Neuronal stem cell (in vitro differentiated cells): ENCODE measurements around the gene ODF4.
A peak's percentile ranks its signal among the peaks of the same experiment; 100 is the strongest.

Experiments
- DNase-seq: peaks from one replicate; pipeline ENCODE4 v3.0.0-alpha.2; 2013; ENCODE audit warnings: low spot score
- H2AFZ ChIP-seq: one replicate; pipeline ENCODE4 v1.6.1; 2013; ENCODE audit warnings: mild to moderate bottlenecking, low read length, inconsistent platforms
- H2AK5ac ChIP-seq: 2 replicates; pipeline ENCODE4 v1.6.1; 2013; ENCODE audit warnings: low read depth, mild to moderate bottlenecking, inconsistent platforms, low read length, moderate library complexity, mixed read lengths
- H2BK120ac ChIP-seq: 2 replicates; pipeline ENCODE4 v1.6.1; 2013; ENCODE audit warnings: low read depth, mild to moderate bottlenecking, inconsistent platforms, low read length, moderate library complexity, mixed read lengths
- H2BK12ac ChIP-seq: one replicate; pipeline ENCODE4 v1.6.1; 2013; ENCODE audit warnings: low read length, inconsistent platforms
- H2BK15ac ChIP-seq: 2 replicates; pipeline ENCODE4 v1.6.1; 2013; ENCODE audit warnings: mild to moderate bottlenecking, low read length, inconsistent platforms, mixed read lengths
- H2BK5ac ChIP-seq: one replicate; pipeline ENCODE4 v1.6.1; 2013; ENCODE audit warnings: inconsistent platforms, mild to moderate bottlenecking, low read length, moderate library complexity
- H3K14ac ChIP-seq: one replicate; pipeline ENCODE4 v1.6.1; 2013; ENCODE audit warnings: low read length, inconsistent platforms
- H3K18ac ChIP-seq: 2 replicates; pipeline ENCODE4 v1.6.1; 2013; ENCODE audit warnings: low read length, inconsistent platforms
- H3K23ac ChIP-seq: 2 replicates; pipeline ENCODE4 v1.6.1; 2013; ENCODE audit warnings: low read depth, mild to moderate bottlenecking, mixed read lengths, low read length, inconsistent platforms; ENCODE audit not compliant: poor library complexity
- H3K27ac ChIP-seq: replicated peaks from 3 replicates; pipeline ENCODE4 v1.5.1; 2013; ENCODE audit warnings: low read length, inconsistent platforms
- H3K27me3 ChIP-seq, 3 experiments: 2 replicates each; pipeline ENCODE4 v1.6.1; 2013; ENCODE audit warnings: low read length in 3 of 3, mild to moderate bottlenecking in 2 of 3, inconsistent platforms in 1 of 3, low read depth in 1 of 3, mixed read lengths in 1 of 3, moderate library complexity in 1 of 3; ENCODE audit not compliant: control insufficient read depth in 3 of 3, insufficient read depth in 3 of 3
- H3K36me3 ChIP-seq, 2 donors: replicated peaks in 1 of 2; 2 replicates each; pipeline ENCODE4 v1.6.1; 2013; ENCODE audit warnings: low read length in 2 of 2; ENCODE audit not compliant: control insufficient read depth in 2 of 2, insufficient read depth in 2 of 2
- H3K4ac ChIP-seq: 2 replicates; pipeline ENCODE4 v1.6.1; 2013; ENCODE audit warnings: inconsistent platforms, mild to moderate bottlenecking, low read length, moderate library complexity
- H3K4me1 ChIP-seq, 2 donors: 1 replicate in 1 of 2; 2 replicates in 1 of 2; pipeline ENCODE4 v1.6.1; 2013; ENCODE audit warnings: low read length in 2 of 2, low read depth in 1 of 2; ENCODE audit not compliant: control insufficient read depth in 2 of 2, insufficient read depth in 1 of 2
- H3K4me2 ChIP-seq: one replicate; pipeline ENCODE4 v1.6.1; 2013; ENCODE audit warnings: mild to moderate bottlenecking, low read length, inconsistent platforms; ENCODE audit not compliant: insufficient read depth, poor library complexity, severe bottlenecking
- H3K4me3 ChIP-seq, 2 donors: 2 replicates each; pipeline ENCODE4 v1.5.1; 2013; ENCODE audit warnings: low read length in 2 of 2, mild to moderate bottlenecking in 2 of 2, inconsistent platforms in 1 of 2, moderate library complexity in 1 of 2
- H3K79me1 ChIP-seq: one replicate; pipeline ENCODE4 v1.6.1; 2013; ENCODE audit warnings: low read depth, mild to moderate bottlenecking, inconsistent platforms, low read length, moderate library complexity
- H3K9ac ChIP-seq: one replicate; pipeline ENCODE4 v1.6.1; 2013; ENCODE audit warnings: mild to moderate bottlenecking, low read depth, low read length, inconsistent platforms; ENCODE audit not compliant: poor library complexity
- H3K9me3 ChIP-seq, 2 donors: replicated peaks in 1 of 2; 2 replicates each; pipeline versions ENCODE3 to v1.6.1; 2013; ENCODE audit warnings: low read length in 2 of 2, mild to moderate bottlenecking in 2 of 2, inconsistent platforms in 1 of 2, low read depth in 1 of 2, mixed read lengths in 1 of 2, moderate library complexity in 1 of 2; ENCODE audit not compliant: control insufficient read depth in 2 of 2, insufficient read depth in 1 of 2
- H4K8ac ChIP-seq: one replicate; pipeline ENCODE4 v1.6.1; 2013; ENCODE audit warnings: low read depth, mild to moderate bottlenecking, inconsistent platforms, low read length, moderate library complexity
- H4K91ac ChIP-seq: one replicate; pipeline ENCODE4 v1.6.1; 2013; ENCODE audit warnings: low read length, low read depth, mild to moderate bottlenecking, inconsistent platforms; ENCODE audit not compliant: poor library complexity
- WGBS, 2 donors: extraction: QIAGEN DNeasy Blood & Tissue Kit; methylation state at CpG; one replicate each; pipeline ENCODE4 v1.1.7; 2013; ENCODE audit warnings: missing lambda C conversion rate in 2 of 2, mixed read lengths in 1 of 2; ENCODE audit not compliant: insufficient read length in 2 of 2, insufficient replicate concordance in 1 of 2; ENCODE audit errors: extremely low coverage in 2 of 2; 5-methylcytosine and 5-hydroxymethylcytosine counted together

Gene ODF4

GRCh38 chr17:8386841-8387240, 47.2 kb downstream of the ODF4 start:
- WGBS, 2 donors: no CpG with 5 or more reads among the region's 6 CpGs
- H3K4ac ChIP-seq: no peak overlapping the region
- H3K9ac ChIP-seq: no peak overlapping the region
- no peak overlapping the region for H4K91ac ChIP-seq
- no peak overlapping the region for H3K18ac ChIP-seq
- no peak overlapping the region for H3K4me2 ChIP-seq
- no peak overlapping the region for H3K27ac ChIP-seq
- H3K4me1 ChIP-seq: peaks cover 2% of the 10 kb centered on the region in 2 donors
- H2BK15ac ChIP-seq: no peak overlapping the region
- no peak overlapping the region for H3K14ac ChIP-seq
- no peaks in the 10 kb centered on the region for H3K9me3 ChIP-seq
- H2BK120ac ChIP-seq: no peak overlapping the region
- H3K23ac ChIP-seq: no peak overlapping the region
- no peak overlapping the region for H4K8ac ChIP-seq
- H2AFZ ChIP-seq: no peak overlapping the region
- no peak overlapping the region for H2BK12ac ChIP-seq
- H2BK5ac ChIP-seq: no peak overlapping the region
- H2AK5ac ChIP-seq: no peak overlapping the region
- H3K79me1 ChIP-seq: no peaks in the 10 kb centered on the region
- H3K4me3 ChIP-seq: no peak overlapping the region
- peaks cover 2 to 3% of the 10 kb centered on the region in 2 donors for H3K36me3 ChIP-seq
- no peaks in the 10 kb centered on the region for H3K27me3 ChIP-seq
- no peak for DNase-seq

GRCh38 chr17:8387914-8388651, 48.4 kb downstream of the ODF4 start:
- Histone ChIP-seq H3K36me3 (no peaks in the 10 kb centered on the region), H2BK15ac (no peak overlapping the region), H3K14ac (no peak overlapping the region), H3K79me1 (no peaks in the 10 kb centered on the region), H3K23ac (no peak overlapping the region), H3K27me3 (no peaks in the 10 kb centered on the region), H3K9me3 (no peaks in the 10 kb centered on the region), H4K8ac (no peak overlapping the region), H3K4me2 (no peak overlapping the region), H4K91ac (no peak overlapping the region), H3K9ac (no peak overlapping the region), H3K4me3 (peak overlapping the region in 1 of 2 donors; percentile 34), H3K4me1 (no peaks in the 10 kb centered on the region), H3K18ac (no peak overlapping the region), H3K4ac (no peak overlapping the region), H2BK120ac (no peak overlapping the region), H2AK5ac (no peak overlapping the region), H2BK12ac (no peak overlapping the region), H3K27ac (no peak overlapping the region), H2AFZ (no peak overlapping the region), H2BK5ac (no peak overlapping the region)
- no peak for DNase-seq
- WGBS, 2 donors: no CpG with 5 or more reads among the region's 7 CpGs

GRCh38 chr17:8391711-8392110, 52.1 kb downstream of the ODF4 start:
- Histone ChIP-seq H4K8ac (peak overlapping the region; percentile 59), H3K4ac (no peak overlapping the region), H3K4me2 (no peak overlapping the region), H3K23ac (peak overlapping the region; percentile 62), H2BK12ac (no peak overlapping the region), H2BK15ac (no peak overlapping the region), H2AFZ (no peak overlapping the region), H3K9ac (no peak overlapping the region), H3K14ac (no peak overlapping the region), H3K27ac (no peak overlapping the region), H3K4me3 (no peak overlapping the region), H3K18ac (peak overlapping the region; percentile 72), H3K4me1 (no peaks in the 10 kb centered on the region), H2BK5ac (peak overlapping the region; percentile 48), H3K27me3 (peaks cover 0 to 15% (median 0%) of the 10 kb centered on the region in 3 experiments), H2BK120ac (no peak overlapping the region), H4K91ac (no peak overlapping the region), H3K9me3 (no peaks in the 10 kb centered on the region), H2AK5ac (no peak overlapping the region), H3K79me1 (no peaks in the 10 kb centered on the region), H3K36me3 (no peaks in the 10 kb centered on the region)
- DNase-seq: no peak
- no CpG with 5 or more reads among the region's 9 CpGs for WGBS, 2 donors

GRCh38 chr17:8392274-8392673, 52.6 kb downstream of the ODF4 start:
- Histone ChIP-seq H3K4me2 (no peak overlapping the region), H2BK12ac (no peak overlapping the region), H2AFZ (no peak overlapping the region), H3K18ac (peak overlapping the region; percentile 59), H3K4me3 (no peak overlapping the region), H3K23ac (peak overlapping the region; percentile 62), H3K27me3 (peaks cover 0 to 15% (median 0%) of the 10 kb centered on the region in 3 experiments), H3K14ac (peak overlapping the region; percentile 10), H3K4ac (no peak overlapping the region), H2BK120ac (no peak overlapping the region), H3K4me1 (no peaks in the 10 kb centered on the region), H3K27ac (no peak overlapping the region), H2BK5ac (peak overlapping the region; percentile 48), H3K9me3 (no peaks in the 10 kb centered on the region), H2BK15ac (no peak overlapping the region), H4K91ac (no peak overlapping the region), H3K9ac (no peak overlapping the region), H3K79me1 (no peaks in the 10 kb centered on the region), H3K36me3 (no peaks in the 10 kb centered on the region), H2AK5ac (no peak overlapping the region), H4K8ac (no peak overlapping the region)
- no peak for DNase-seq
- WGBS, 2 donors: no CpG with 5 or more reads among the region's 18 CpGs
